GM18498 (cell line): ENCODE measurements around the gene ZCCHC14.
"Not testable (repeated sequence)": the region's sequence is repeated elsewhere in the genome, so short reads cannot be mapped to it uniquely, and the experiment has no call there.

Source experiments
- ATAC-seq: cut with Tn5 transposase; IDR thresholded peaks from one replicate; pipeline ENCODE4 v1.9.1; 2021; ENCODE audit warnings: mild to moderate bottlenecking, moderate library complexity; ENCODE audit not compliant: unreplicated experiment

ZCCHC14 gene

DNA sequence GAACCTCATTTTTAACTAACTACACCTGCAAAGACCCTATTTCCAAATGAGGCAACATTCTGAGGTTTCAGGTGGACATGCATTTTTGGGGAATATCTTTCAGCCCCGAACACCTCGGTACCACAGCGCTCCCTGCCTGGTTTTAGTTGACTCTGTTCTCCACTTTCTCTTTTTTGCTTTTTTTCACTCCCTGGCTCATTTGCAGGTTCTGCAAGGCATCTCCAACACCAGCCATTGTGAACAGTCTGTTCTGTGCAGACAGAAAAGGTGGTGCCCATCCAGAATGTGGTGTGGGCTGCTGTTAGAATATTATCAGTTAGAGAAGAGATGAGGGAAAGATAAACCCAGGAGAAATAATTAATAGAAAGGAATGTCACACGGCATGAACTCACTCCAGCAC, 32.5 kb upstream of the ZCCHC14 start:
- no peak for ATAC-seq

- no peak for ATAC-seq
These were observed 31.6 kb upstream of the ZCCHC14 start for GRCh38 chr16:87524407-87524806.

DNA sequence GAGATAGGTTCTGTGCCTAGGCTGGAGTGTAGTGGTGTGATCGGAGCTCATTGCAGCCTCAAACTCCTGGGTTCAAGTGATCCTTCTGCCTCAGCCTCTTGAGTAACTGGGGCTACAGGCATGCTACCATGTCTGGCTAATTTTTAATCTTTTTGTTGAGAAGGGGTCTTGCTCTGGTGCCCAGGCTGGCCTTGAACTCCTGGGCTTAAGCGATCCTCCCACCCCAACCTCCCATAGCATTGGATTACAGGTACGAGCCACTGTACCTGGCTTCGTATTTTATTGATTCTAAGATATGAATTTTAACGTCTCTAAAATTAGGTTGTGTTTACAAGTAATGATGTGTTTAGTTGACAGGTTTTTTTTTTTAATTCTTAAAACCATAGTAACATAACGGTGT, 30.8 kb upstream of the ZCCHC14 start:
- not testable (repeated sequence) for ATAC-seq

GRCh38 chr16:87521764-87522163, 28.9 kb upstream of the ZCCHC14 start:
- not testable (repeated sequence) for ATAC-seq

GRCh38 chr16:87519170-87519569, 26.3 kb upstream of the ZCCHC14 start:
- ATAC-seq: not testable (repeated sequence)

GRCh38 chr16:87518430-87519051, 25.7 kb upstream of the ZCCHC14 start:
- ATAC-seq: not testable (repeated sequence)

GRCh38 chr16:87517610-87518429, 25.0 kb upstream of the ZCCHC14 start:
- not testable (repeated sequence) for ATAC-seq

DNA sequence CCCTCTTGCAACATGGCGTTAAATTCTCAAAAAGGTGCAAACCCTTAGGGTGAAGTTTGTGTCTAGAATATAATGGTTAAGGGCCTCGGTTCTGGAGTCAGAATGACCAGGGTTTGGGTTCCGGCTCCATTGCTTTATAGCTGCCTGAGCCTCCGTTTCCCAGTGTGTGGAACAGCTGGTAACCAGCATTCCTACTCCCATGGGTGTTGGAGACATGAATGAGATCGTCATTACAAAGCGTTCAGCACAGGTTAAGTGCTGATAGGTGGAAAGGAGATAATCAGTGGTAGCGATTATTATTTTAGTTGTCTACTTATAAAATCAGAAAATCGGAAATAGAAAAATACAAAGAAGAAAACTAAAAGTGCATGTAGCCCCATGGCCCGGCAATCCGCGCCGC, 23.5 kb upstream of the ZCCHC14 start:
- no peak for ATAC-seq

- no peak for ATAC-seq
These were observed 22.9 kb upstream of the ZCCHC14 start for GRCh38 chr16:87515475-87516330.

GRCh38 chr16:87509778-87510177, 17.0 kb upstream of the ZCCHC14 start:
- ATAC-seq: not testable (repeated sequence)

DNA sequence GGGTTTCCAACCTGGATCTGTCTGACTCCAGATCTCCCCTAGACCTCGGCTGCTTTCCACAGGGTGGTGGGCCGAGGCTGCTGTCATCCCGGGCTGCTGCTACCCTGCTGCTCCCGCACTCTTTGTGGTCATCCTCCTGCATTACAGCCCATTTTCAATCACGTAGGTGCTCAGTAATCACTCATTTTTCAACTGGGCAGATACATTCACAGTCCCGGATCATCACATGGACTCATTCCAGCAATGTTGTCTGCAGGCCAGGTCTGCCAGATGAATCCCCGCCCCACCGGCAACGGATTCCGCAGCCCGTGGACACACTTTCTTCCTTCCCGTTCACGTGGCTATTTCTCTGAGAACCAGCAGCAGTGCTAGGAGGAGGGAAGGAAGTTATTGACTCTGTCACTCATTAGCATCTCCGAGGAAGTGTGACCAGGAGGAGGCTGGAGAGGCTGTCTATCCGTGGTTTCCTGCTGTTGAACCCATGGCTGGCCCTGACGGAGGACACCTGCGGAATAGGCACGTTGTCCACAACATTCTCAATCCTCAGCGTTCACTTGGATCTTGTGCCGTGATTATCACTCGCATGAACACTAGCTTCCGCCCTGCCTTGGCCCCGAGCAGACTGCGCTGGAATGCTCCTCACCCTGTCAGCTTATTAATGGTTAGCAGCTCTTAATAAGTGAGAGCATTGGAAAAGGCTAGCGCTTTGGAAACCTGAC, 14.7 kb upstream of the ZCCHC14 start:
- no peak for ATAC-seq

- ATAC-seq: no peak
These were observed 13.9 kb upstream of the ZCCHC14 start for GRCh38 chr16:87506423-87507350.

DNA sequence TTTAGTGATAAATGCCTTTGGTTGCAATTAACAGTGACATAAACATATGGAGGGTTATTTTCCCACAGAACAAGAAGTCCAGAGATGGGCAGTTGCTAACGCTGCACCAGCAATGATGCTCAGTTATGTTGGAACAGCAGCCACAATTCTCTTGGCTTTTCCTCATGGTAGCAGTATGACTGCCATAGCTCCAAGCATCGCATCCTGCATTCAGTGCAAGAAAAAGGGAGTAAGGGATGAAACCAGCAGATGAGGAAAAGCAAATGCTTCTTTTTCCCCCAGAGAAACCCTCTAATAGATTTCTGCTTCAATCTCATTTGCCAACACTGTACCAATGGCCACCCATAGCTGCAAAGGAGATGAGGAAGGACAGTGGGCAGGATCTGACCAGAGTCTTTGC, 13.0 kb upstream of the ZCCHC14 start:
- ATAC-seq: no peak

GRCh38 chr16:87503232-87503937, 10.6 kb upstream of the ZCCHC14 start:
- ATAC-seq: not testable (repeated sequence)

DNA sequence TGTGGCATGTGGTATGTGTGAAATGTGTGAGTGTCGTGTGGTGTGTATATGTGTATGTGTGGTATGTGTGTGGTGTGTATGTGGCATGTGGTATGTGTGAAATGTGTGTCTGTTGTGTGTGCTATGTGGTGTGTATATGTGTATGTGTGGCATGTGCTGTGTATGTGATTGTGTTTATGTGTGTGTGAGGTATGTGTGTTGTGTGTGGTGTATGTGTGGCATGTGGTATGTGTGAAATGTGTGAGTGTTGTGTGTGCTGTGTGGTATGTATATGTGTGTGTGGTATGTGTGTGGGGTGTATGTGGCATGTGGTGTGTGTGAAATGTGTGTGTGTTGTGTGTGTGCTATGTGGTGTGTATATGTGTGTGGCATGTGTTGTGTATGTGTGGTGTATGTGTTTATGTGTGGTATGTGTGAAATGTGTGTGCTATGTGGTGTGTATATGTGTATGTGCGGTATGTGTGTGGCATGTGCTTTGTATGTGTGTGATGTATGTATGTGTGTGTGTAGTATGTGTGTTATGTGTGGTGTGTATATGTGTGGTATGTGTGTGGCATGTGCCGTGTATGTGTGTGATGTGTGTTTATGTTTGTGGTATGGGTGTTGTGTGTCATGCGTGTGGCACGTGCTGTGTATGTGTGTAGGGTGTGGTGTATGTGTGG, 9.6 kb upstream of the ZCCHC14 start:
- ATAC-seq: no peak

- no peak for ATAC-seq
These were observed 8.3 kb upstream of the ZCCHC14 start for GRCh38 chr16:87501117-87501516.

DNA sequence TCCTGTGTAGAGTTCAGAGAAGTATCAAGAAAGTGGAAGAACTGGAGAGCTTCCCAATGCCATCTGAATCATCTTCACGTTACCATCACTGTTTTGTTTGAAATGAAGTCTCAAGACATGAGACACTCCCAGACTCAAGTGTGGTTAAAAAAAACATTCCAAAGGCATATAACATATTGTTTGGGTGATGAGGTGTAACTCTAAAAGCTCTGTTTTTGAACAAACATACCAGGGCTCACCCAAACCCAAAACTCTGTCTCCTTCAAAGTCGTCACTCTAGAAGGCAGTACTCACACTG, 6.3 kb upstream of the ZCCHC14 start:
- ATAC-seq: no peak

DNA sequence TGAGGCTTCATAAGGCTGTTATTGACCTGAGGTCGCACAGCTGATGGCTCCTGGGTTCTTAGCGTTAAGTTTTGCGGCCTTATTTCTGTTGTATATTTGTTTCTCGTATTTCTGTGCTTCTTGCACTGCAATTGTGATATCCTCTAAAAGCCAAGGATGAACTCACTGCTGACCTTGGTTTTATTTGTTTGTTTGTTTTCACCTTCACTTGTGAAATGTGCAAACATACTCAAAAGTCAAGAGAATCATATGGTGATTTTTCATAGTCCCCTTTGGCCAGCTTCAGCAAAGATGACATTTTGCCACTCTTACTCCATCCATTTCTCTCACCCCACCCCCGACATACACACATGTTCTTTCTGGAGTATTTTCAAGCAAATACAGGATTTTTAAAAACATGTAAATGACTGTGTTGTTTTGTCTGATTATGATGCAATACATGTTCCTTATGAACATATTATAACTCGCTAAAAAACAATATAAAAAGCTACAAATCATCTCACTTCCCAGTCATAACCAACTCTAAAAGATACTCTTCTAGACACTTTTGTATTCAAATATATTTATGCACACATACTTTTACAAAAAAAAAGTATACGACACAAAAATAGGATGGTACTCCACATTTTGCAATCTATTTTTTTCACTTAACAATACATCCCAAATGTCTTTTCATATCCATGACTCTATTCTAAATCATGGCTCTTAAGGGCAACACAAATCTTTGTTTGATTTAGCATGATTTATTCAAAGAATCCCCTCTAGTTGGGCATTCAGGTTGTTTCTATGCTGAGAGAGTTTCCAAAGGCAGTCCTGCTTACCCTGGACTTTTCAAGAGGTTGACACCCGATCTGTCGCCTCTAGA, 5.7 kb upstream of the ZCCHC14 start:
- no peak for ATAC-seq
